Measurements from ENCODE around the gene ADORA2A. TPM values are rescaled to one million over a fixed set of nuclear protein-coding genes. Genes with fewer than 3 reads are reported as not detected.

Gene ADORA2A
- total and polyA plus RNA-seq, 3 donors from 2014 or later = 2.2 to 5.1 (median 2.5) TPM

DNA sequence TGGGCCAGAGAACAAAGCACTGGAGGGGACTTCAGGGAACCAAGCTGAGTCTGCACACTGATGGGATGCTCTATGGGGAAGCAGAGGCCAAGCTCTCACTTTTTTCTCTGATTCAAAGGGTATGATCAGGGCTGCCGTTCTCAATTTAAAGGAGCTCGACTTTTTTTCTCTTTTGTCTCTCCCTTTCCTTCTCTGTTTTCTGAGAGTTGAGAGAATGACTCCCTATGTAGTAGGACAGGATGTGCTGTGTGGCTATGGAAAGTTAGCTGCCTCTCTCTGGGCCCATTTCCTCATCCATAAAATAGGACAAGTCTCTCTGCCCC, 7.9 kb downstream of the ADORA2A start:
- no peaks in the 10 kb centered on the region for H3K9me3 ChIP-seq
- no peaks in the 10 kb centered on the region for H3K27me3 ChIP-seq
- WGBS, 2 donors = 88 to 89% methylated on average over 2 of the region's 2 CpGs
- H3K4me1 ChIP-seq = peaks cover 29% of the 10 kb centered on the region
- H3K36me3 ChIP-seq (ENCODE audit: low read depth, missing control alignments) = no peaks in the 10 kb centered on the region
- H3K27ac ChIP-seq = peak overlapping the region in 1 of 2 donors; percentile 69
- no peak for DNase-seq
- H3K4me3 ChIP-seq = no peak overlapping the region
- intact Hi-C loops (cut with DNase I; ENCODE audit: low total_unique reads) = no loop called here
- TF ChIP-seq, protein P1, sequence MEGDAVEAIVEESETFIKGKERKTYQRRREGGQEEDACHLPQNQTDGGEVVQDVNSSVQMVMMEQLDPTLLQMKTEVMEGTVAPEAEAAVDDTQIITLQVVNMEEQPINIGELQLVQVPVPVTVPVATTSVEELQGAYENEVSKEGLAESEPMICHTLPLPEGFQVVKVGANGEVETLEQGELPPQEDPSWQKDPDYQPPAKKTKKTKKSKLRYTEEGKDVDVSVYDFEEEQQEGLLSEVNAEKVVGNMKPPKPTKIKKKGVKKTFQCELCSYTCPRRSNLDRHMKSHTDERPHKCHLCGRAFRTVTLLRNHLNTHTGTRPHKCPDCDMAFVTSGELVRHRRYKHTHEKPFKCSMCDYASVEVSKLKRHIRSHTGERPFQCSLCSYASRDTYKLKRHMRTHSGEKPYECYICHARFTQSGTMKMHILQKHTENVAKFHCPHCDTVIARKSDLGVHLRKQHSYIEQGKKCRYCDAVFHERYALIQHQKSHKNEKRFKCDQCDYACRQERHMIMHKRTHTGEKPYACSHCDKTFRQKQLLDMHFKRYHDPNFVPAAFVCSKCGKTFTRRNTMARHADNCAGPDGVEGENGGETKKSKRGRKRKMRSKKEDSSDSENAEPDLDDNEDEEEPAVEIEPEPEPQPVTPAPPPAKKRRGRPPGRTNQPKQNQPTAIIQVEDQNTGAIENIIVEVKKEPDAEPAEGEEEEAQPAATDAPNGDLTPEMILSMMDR (IDR thresholded peaks at IDR 0.05) = no peak
- no peak for TF ChIP-seq POLR2A (IDR thresholded peaks at IDR 0.05)

- TF ChIP-seq POLR2A (IDR thresholded peaks at IDR 0.05) = no peak
- TF ChIP-seq, protein P1 (IDR thresholded peaks at IDR 0.05) = no peak
- peaks cover 29% of the 10 kb centered on the region for H3K4me1 ChIP-seq
- no peaks in the 10 kb centered on the region for H3K36me3 ChIP-seq (ENCODE audit: low read depth, missing control alignments)
- 42 to 63% methylated on average over 8 to 13 of the region's 13 CpGs for WGBS, 2 donors
- H3K4me3 ChIP-seq = no peak overlapping the region
- H3K27me3 ChIP-seq = no peaks in the 10 kb centered on the region
- DNase-seq = no peak
- H3K27ac ChIP-seq = peak overlapping the region in 1 of 2 donors; percentile 69
- no peaks in the 10 kb centered on the region for H3K9me3 ChIP-seq
- intact Hi-C loops (cut with DNase I; ENCODE audit: low total_unique reads) = no loop called here
Observed at GRCh38 chr22:24435861-24436371, 8.5 kb downstream of the ADORA2A start.

DNA sequence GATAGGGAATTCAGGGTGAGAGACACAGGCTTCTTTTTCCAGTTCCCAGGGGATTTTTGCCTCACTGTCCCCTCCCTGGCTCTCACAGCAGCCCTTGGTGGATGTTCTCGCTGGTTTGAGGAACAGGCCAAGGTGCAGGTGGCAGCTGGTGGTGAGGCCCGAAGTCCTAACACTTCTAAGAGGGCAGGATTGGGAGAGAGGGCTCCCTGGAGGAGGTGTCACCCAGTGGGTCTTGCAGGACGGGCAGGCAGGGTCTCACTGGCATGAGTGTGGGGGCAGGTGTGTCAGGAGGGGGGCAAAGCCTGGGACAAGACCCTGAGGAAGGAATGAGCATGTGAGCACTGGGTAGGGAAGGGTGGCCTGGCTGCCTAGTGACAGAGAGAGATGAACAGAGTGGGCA, 9.2 kb downstream of the ADORA2A start:
- no peak overlapping the region for H3K4me3 ChIP-seq
- 69 to 86% methylated on average over 3 of the region's 3 CpGs for WGBS, 2 donors
- DNase-seq = no peak
- intact Hi-C loops (cut with DNase I; ENCODE audit: low total_unique reads) = no loop called here
- no peaks in the 10 kb centered on the region for H3K36me3 ChIP-seq (ENCODE audit: low read depth, missing control alignments)
- H3K27ac ChIP-seq = peak overlapping the region in 1 of 2 donors; percentile 69
- H3K4me1 ChIP-seq = peaks cover 29% of the 10 kb centered on the region
- no peaks in the 10 kb centered on the region for H3K9me3 ChIP-seq
- no peaks in the 10 kb centered on the region for H3K27me3 ChIP-seq
- no peak for TF ChIP-seq POLR2A (IDR thresholded peaks at IDR 0.05)
- TF ChIP-seq, protein P1 (IDR thresholded peaks at IDR 0.05) = no peak

DNA sequence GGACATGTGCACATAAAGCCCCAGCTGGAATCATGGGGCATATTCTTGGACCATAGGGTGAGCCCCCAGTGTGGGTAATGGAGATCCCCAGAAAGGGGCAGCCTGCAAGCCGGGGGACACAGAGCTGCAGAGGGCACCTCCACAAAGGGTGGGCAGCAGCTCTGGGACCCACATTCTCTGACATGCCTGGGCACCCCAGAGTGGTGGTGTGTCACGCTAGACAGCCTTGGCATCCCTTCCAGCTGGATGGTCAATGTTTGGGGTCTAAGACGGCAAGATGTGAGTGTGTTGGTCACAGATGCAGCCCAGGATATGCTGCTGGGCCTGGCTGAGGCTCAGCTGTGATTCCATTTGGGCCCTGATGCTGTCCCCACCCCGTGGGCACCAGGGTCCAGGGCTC, 9.7 kb downstream of the ADORA2A start:
- no peak for TF ChIP-seq POLR2A (IDR thresholded peaks at IDR 0.05)
- TF ChIP-seq, protein P1 (IDR thresholded peaks at IDR 0.05) = no peak
- H3K4me1 ChIP-seq = peaks cover 26% of the 10 kb centered on the region
- no peak overlapping the region for H3K4me3 ChIP-seq
- intact Hi-C loops (cut with DNase I; ENCODE audit: low total_unique reads) = no loop called here
- 88 to 100% methylated on average over 3 to 4 of the region's 4 CpGs for WGBS, 2 donors
- H3K27me3 ChIP-seq = no peaks in the 10 kb centered on the region
- H3K27ac ChIP-seq = no peak overlapping the region
- no peaks in the 10 kb centered on the region for H3K9me3 ChIP-seq
- DNase-seq = no peak
- H3K36me3 ChIP-seq (ENCODE audit: low read depth, missing control alignments) = no peaks in the 10 kb centered on the region

DNA sequence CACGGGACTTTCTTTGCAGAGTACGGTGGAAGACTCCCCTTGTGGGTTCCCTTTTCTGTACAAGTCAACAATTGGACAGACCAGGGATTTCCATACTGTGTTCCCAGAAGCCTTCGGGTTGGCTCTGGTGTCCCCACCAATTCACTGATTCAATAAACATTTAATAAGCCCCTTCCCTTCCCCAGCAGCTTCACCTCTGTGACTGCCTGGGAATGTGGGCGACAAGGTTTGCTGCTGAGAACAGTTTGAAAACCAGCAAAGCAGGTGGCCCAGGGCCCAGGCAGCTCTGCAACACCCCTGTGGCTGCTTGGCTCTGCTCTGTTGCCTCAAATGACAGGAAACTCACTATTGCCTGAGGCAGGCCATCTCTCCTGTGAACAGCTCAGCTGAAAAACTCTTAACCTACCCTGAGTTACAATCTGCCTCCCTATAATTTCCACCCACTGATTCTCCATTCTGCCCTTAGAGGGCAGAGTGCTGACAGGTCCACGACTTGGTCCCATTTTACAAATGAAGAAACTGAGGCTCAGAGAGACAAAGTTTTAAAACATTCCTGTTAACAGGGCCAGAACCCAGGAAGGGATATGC, 10.4 kb downstream of the ADORA2A start:
- H3K4me1 ChIP-seq = peaks cover 19% of the 10 kb centered on the region
- no peak for TF ChIP-seq POLR2A (IDR thresholded peaks at IDR 0.05)
- TF ChIP-seq, protein P1 (IDR thresholded peaks at IDR 0.05) = no peak
- WGBS, 2 donors = 92 to 94% methylated on average over 5 of the region's 5 CpGs
- no peak for DNase-seq
- H3K4me3 ChIP-seq = no peak overlapping the region
- no peaks in the 10 kb centered on the region for H3K9me3 ChIP-seq
- no peaks in the 10 kb centered on the region for H3K27me3 ChIP-seq
- no peak overlapping the region for H3K27ac ChIP-seq
- H3K36me3 ChIP-seq (ENCODE audit: low read depth, missing control alignments) = no peaks in the 10 kb centered on the region
- intact Hi-C loops (cut with DNase I; ENCODE audit: low total_unique reads) = no loop called here
